B cell (primary cell): ENCODE data around the gene TMEM203. TPM values are rescaled to one million over a fixed set of nuclear protein-coding genes. Genes with fewer than 3 reads are reported as not detected.

ENCODE experiments used
- ATAC-seq: fragments of 200-7000 bp; cut with Tn5 transposase; one replicate; pipeline ENCODE4 v1.10.0; 2021; ENCODE audit warnings: low read depth, mild to moderate bottlenecking, moderate number of reproducible peaks, moderate library complexity
- CTCF ChIA-PET: fragments of 350-600 bp; sonication (Branson Sonifier 250); formaldehyde crosslinking; loops from one replicate; lab custom pipeline; 2021; ENCODE audit warnings: antibody characterized with exemption, inconsistent platforms; lab: Charles Lee
- POLR2A ChIA-PET: fragments of 350-600 bp; sonication (Branson Sonifier 250); formaldehyde crosslinking; loops from one replicate; lab custom pipeline; 2021; ENCODE audit warnings: antibody characterized with exemption; lab: Charles Lee
- DNase-seq: peaks from one replicate; pipeline ENCODE4 v3.0.0; 2013
- H2AFZ ChIP-seq: 2 replicates; pipeline ENCODE4 v1.6.1; 2012; ENCODE audit warnings: mild to moderate bottlenecking, low read depth, low read length; ENCODE audit not compliant: insufficient read depth, poor library complexity, severe bottlenecking
- H3K27ac ChIP-seq, 2 donors: 1 replicate in 1 of 2; 2 replicates in 1 of 2; pipeline ENCODE4 v1.5.1; 2012 to 2013; ENCODE audit warnings: low read length in 2 of 2, mild to moderate bottlenecking in 2 of 2, moderate library complexity in 1 of 2
- H3K27me3 ChIP-seq, 4 experiments: fragments of 200-600 bp in 1 of 4; sonication (generic) in 1 of 4; replicated peaks in 1 of 4; 1 replicate in 2 of 4; 2 replicates in 2 of 4; pipeline versions ENCODE4 v1.6.1 to v1.7.0; 2013 to 2016; ENCODE audit warnings: low read length in 3 of 4, mild to moderate bottlenecking in 2 of 4, mixed read lengths in 1 of 4, moderate library complexity in 1 of 4; ENCODE audit not compliant: insufficient read depth in 4 of 4, control insufficient read depth in 3 of 4; ENCODE audit errors: control extremely low read depth in 1 of 4
- H3K36me3 ChIP-seq, 2 experiments: replicated peaks in 1 of 2; 1 replicate in 1 of 2; 2 replicates in 1 of 2; pipeline versions ENCODE4 v1.6.1 to v1.7.1; 2013; ENCODE audit warnings: low read length in 1 of 2; ENCODE audit not compliant: insufficient read depth in 2 of 2, control insufficient read depth in 1 of 2; ENCODE audit errors: control extremely low read depth in 1 of 2, extremely low read depth in 1 of 2
- H3K4me1 ChIP-seq, 2 donors: fragments of 200-600 bp in 1 of 2; sonication (generic) in 1 of 2; 1 replicate in 1 of 2; 2 replicates in 1 of 2; pipeline versions ENCODE4 v1.5.1 to v1.6.1; 2013 to 2017; ENCODE audit warnings: low read length in 2 of 2; ENCODE audit not compliant: control insufficient read depth in 2 of 2, insufficient read depth in 2 of 2
- H3K4me2 ChIP-seq: replicated peaks from 2 replicates; pipeline ENCODE3; 2012; ENCODE audit warnings: mild to moderate bottlenecking, low read depth, low read length; ENCODE audit not compliant: poor library complexity, severe bottlenecking
- H3K4me3 ChIP-seq, 5 experiments: fragments of 200-600 bp in 1 of 5; sonication (generic) in 1 of 5; 1 replicate in 3 of 5; 2 replicates in 2 of 5; pipeline versions ENCODE4 v1.5.1 to v1.7.0; 2011 to 2016; ENCODE audit warnings: low read length in 4 of 5, mild to moderate bottlenecking in 4 of 5, low read depth in 2 of 5, control low read depth in 1 of 5, moderate library complexity in 1 of 5; ENCODE audit not compliant: insufficient read depth in 1 of 5; ENCODE audit errors: control extremely low read depth in 1 of 5, extremely low read depth in 1 of 5
- H3K79me2 ChIP-seq: fragments of 200-600 bp; sonication (generic); one replicate; pipeline ENCODE4 v1.6.0; 2016; ENCODE audit warnings: low read length; ENCODE audit not compliant: control insufficient read depth, insufficient read depth
- H3K9ac ChIP-seq: fragments of 200-600 bp; sonication (generic); 2 replicates; pipeline ENCODE4 v1.6.1; 2017; ENCODE audit warnings: mild to moderate bottlenecking, low read length, moderate library complexity
- H3K9me3 ChIP-seq, 3 donors: one replicate each; pipeline versions ENCODE4 v1.6.1 to v1.7.1; 2013; ENCODE audit warnings: low read length in 2 of 3; ENCODE audit not compliant: control insufficient read depth in 2 of 3, insufficient read depth in 1 of 3; ENCODE audit errors: control extremely low read depth in 1 of 3
- H4K20me1 ChIP-seq: 2 replicates; pipeline ENCODE4 v1.6.0; 2012; ENCODE audit warnings: mild to moderate bottlenecking, low read length; ENCODE audit not compliant: insufficient read depth, control insufficient read depth, poor library complexity, severe bottlenecking
- H3K27ac Mint-ChIP-seq: one replicate; pipeline ENCODE4 v1.8.0; 2021; ENCODE audit warnings: mixed read lengths
- H3K27me3 Mint-ChIP-seq: one replicate; pipeline ENCODE4 v1.8.0; 2021; ENCODE audit warnings: mixed read lengths
- H3K4me1 Mint-ChIP-seq: one replicate; pipeline ENCODE4 v1.8.0; 2021; ENCODE audit warnings: mixed read lengths
- H3K4me3 Mint-ChIP-seq: one replicate; pipeline ENCODE4 v1.8.0; 2021; ENCODE audit warnings: mixed read lengths
- H3K9me3 Mint-ChIP-seq: one replicate; pipeline ENCODE4 v1.8.0; 2022; ENCODE audit warnings: mixed read lengths; ENCODE audit not compliant: insufficient read depth
- CTCF ChIP-seq: fragments of 200-600 bp; IDR thresholded peaks from one replicate; pipeline ENCODE4 v1.8.0; 2022; ENCODE audit warnings: antibody characterized with exemption, mild to moderate bottlenecking
- EZH2 ChIP-seq: IDR thresholded peaks from 2 replicates; pipeline ENCODE4 v1.6.1; 2012; ENCODE audit warnings: borderline replicate concordance, low read depth, mild to moderate bottlenecking, moderate library complexity, low read length; ENCODE audit not compliant: insufficient read depth, poor library complexity, severe bottlenecking
- WGBS: methylation state at CpG from one replicate; pipeline ENCODE4 v1.1.5; 2013; ENCODE audit warnings: missing lambda C conversion rate; ENCODE audit not compliant: insufficient coverage; 5-methylcytosine and 5-hydroxymethylcytosine counted together
- intact Hi-C: fragments of 100-400 bp; cut with micrococcal nuclease; formaldehyde crosslinking; loops from one replicate; pipeline ENCODE4 v1.10.0; 2022
- polyA plus RNA-seq: library from polyadenylated mRNA; depleted of rRNA; stranded (reverse); fragments of >200 nt; gene quantifications from 2 replicates; pipeline ENCODE4 v1.2.3, GENCODE V29; 2012
- total RNA-seq, 2 donors: library from RNA; stranded (reverse); fragments of 120-200 nt in 1 of 2; gene quantifications; 1 replicate in 1 of 2; 2 replicates in 1 of 2; pipeline versions ENCODE4 v1.2.3 to v1.2.4, GENCODE V29; 2013 to 2022

TMEM203 gene
- total and polyA plus RNA-seq, 2 donors (not counting 1 experiment from before 2014, with no cell fraction given) = 20.6 to 35.7 TPM

GRCh38 chr9:137242269-137243203 lies 37.1 kb upstream of the TMEM203 start:
- peak overlapping the region; percentile 87 for H3K4me3 Mint-ChIP-seq
- CTCF ChIA-PET = interaction anchor here (0.6 to 8.9 kb wide), 3 partner anchors 12 to 380 kb away, joined by 3 to 76 read pairs (median 8); partner anchors contain the start of genes CYSRT1, RNF208 and RNF224
- H3K27me3 Mint-ChIP-seq = no peaks in the 10 kb centered on the region
- 92% methylated on average over 33 of the region's 36 CpGs for WGBS
- Histone ChIP-seq H3K27me3 (no peaks in the 10 kb centered on the region), H2AFZ (no peak overlapping the region), H3K4me2 (peak overlapping the region; percentile 96), H3K27ac (peak overlapping the region in 1 of 2 donors; percentile 38), H3K36me3 (peaks cover 0 to 20% of the 10 kb centered on the region in 2 experiments), H3K9ac (peak overlapping the region; percentile 80), H4K20me1 (peaks cover 50% of the 10 kb centered on the region), H3K79me2 (peaks cover 51% of the 10 kb centered on the region), H3K4me3 (peak overlapping the region; percentile 5 to 76 (median 55)), H3K4me1 (peaks cover 18 to 38% of the 10 kb centered on the region in 2 donors), H3K9me3 (no peaks in the 10 kb centered on the region)
- H3K4me1 Mint-ChIP-seq = peaks cover 33% of the 10 kb centered on the region
- ATAC-seq (no peak), DNase-seq (peak; percentile 34)
- POLR2A ChIA-PET = interaction anchor here (0.6 to 2.1 kb wide), 7 partner anchors 11 to 250 kb away, joined by 3 to 15 read pairs (median 4); partner anchors contain the start of genes MAN1B1, PAXX and TOR4A
- intact Hi-C loops = no loop called here
- no peaks in the 10 kb centered on the region for H3K9me3 Mint-ChIP-seq
- TF ChIP-seq CTCF (no peak), EZH2 (no peak)
- peak overlapping the region; percentile 82 for H3K27ac Mint-ChIP-seq
